GM23248 (cell line): ENCODE data around the gene DOK5. TPM values are rescaled to one million over a fixed set of nuclear protein-coding genes. Genes with fewer than 3 reads are reported as not detected.

Experiments
- DNase-seq: peaks from one replicate; pipeline ENCODE4 v3.0.0-alpha.2; 2015
- H2AFZ ChIP-seq: fragments of 200-600 bp; sonication (generic); 2 replicates; pipeline ENCODE4 v1.6.1; 2016; ENCODE audit warnings: antibody characterized with exemption
- H3F3A ChIP-seq: fragments of 200-600 bp; sonication (generic); 2 replicates; pipeline ENCODE4 v1.6.1; 2016; ENCODE audit warnings: mild to moderate bottlenecking, antibody characterized with exemption, mixed run types; ENCODE audit not compliant: insufficient read depth
- H3K27ac ChIP-seq: fragments of 200-600 bp; sonication (generic); 2 replicates; pipeline ENCODE4 v1.5.1; 2016; ENCODE audit warnings: mild to moderate bottlenecking
- H3K27me3 ChIP-seq: fragments of 200-600 bp; sonication (generic); replicated peaks from 2 replicates; pipeline ENCODE4 v1.6.1; 2016; ENCODE audit warnings: mild to moderate bottlenecking; ENCODE audit not compliant: insufficient read depth
- H3K36me3 ChIP-seq: fragments of 200-600 bp; sonication (generic); 2 replicates; pipeline ENCODE4 v1.6.1; 2016; ENCODE audit warnings: low read depth, mild to moderate bottlenecking
- H3K4me1 ChIP-seq: fragments of 200-600 bp; sonication (generic); 2 replicates; pipeline ENCODE4 v1.6.1; 2016; ENCODE audit warnings: mild to moderate bottlenecking; ENCODE audit not compliant: insufficient read depth
- H3K4me2 ChIP-seq: fragments of 200-600 bp; sonication (generic); one replicate; pipeline ENCODE4 v1.6.1; 2016; ENCODE audit warnings: mild to moderate bottlenecking; ENCODE audit not compliant: unreplicated experiment
- H3K4me3 ChIP-seq: fragments of 200-600 bp; sonication (generic); 2 replicates; pipeline ENCODE4 v1.5.1; 2016; ENCODE audit warnings: mild to moderate bottlenecking
- H3K79me2 ChIP-seq: fragments of 200-600 bp; sonication (generic); 2 replicates; pipeline ENCODE4 v1.6.1; 2016; ENCODE audit warnings: mild to moderate bottlenecking; ENCODE audit not compliant: insufficient read depth
- H3K9ac ChIP-seq: fragments of 200-600 bp; sonication (generic); 2 replicates; pipeline ENCODE4 v1.6.1; 2016; ENCODE audit warnings: mild to moderate bottlenecking
- H3K9me2 ChIP-seq: fragments of 200-600 bp; sonication (generic); 2 replicates; pipeline ENCODE4 v1.6.1; 2016; ENCODE audit warnings: mixed run types, mild to moderate bottlenecking, moderate library complexity; ENCODE audit not compliant: insufficient read depth
- H3K9me3 ChIP-seq: fragments of 200-600 bp; sonication (generic); one replicate; pipeline ENCODE4 v1.6.1; 2017; ENCODE audit warnings: low read depth
- H4K20me1 ChIP-seq: fragments of 200-600 bp; sonication (generic); 2 replicates; pipeline ENCODE4 v1.6.0; 2016; ENCODE audit not compliant: insufficient read depth
- EZH2 ChIP-seq: fragments of 200-600 bp; sonication (generic); IDR thresholded peaks from 2 replicates; pipeline ENCODE4 v1.6.1; 2018; ENCODE audit warnings: antibody characterized with exemption, mild to moderate bottlenecking; ENCODE audit not compliant: insufficient read depth, poor library complexity, severe bottlenecking
- EZH2phosphoT487 ChIP-seq: fragments of 200-600 bp; sonication (generic); IDR thresholded peaks from 2 replicates; pipeline ENCODE4 v1.6.1; 2018; ENCODE audit warnings: antibody characterized with exemption, moderate library complexity, mild to moderate bottlenecking, low read depth; ENCODE audit not compliant: insufficient read depth
- WGBS, 2 experiments: methylation state at CpG; one replicate each; pipeline ENCODE4 v1.1.6; 2015 to 2017; ENCODE audit warnings: low lambda C conversion rate in 2 of 2, low coverage in 1 of 2; ENCODE audit errors: missing lambda C conversion rate in 2 of 2; 5-methylcytosine and 5-hydroxymethylcytosine counted together
- in situ Hi-C: fragments of 300-500 bp; cut with MboI; formaldehyde crosslinking; loops from 2 replicates; pipeline ENCODE4 v1.15.0; 2020
- polyA plus RNA-seq: library from polyadenylated mRNA; unstranded; fragments of >200 nt; fragmentation: Nextera tagmentation; extraction: Ambion mirVana; gene quantifications from 2 replicates; pipeline ENCODE4 v1.2.1, GENCODE V29; 2016
- total RNA-seq: library from RNA; depleted of rRNA; stranded (reverse); fragments of >200 nt; shearing (Covaris generic); gene quantifications from 2 replicates; pipeline ENCODE4 v1.2.3, GENCODE V29; 2014

Gene DOK5
- total and polyA plus RNA-seq, 2 experiments from 2014 or later, result 10.8 to 16.1 TPM

DNA sequence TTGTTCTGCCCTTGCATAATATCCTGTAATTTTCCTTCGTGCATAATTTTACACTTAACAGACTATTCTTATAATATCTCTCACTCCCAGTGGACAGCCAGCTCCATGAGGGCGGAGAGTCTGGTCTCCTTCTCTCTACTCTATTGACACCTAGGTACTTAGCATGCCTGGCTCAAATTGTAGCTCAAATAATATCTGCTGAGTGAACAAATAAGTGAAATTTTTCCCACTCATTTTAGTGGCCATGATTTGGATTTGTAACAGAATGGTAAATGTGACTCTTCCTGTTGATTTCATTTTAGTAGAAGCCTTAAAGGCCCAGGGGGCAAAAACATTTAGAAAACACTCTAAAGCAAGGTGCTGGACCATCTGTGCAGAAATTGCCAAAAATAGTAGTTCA, 7.8 kb upstream of the DOK5 start:
- no peak overlapping the region for H3K4me2 ChIP-seq
- H4K20me1 ChIP-seq, result no peaks in the 10 kb centered on the region
- H3F3A ChIP-seq, result no peaks in the 10 kb centered on the region
- H3K4me3 ChIP-seq, result no peak overlapping the region
- H3K9me3 ChIP-seq, result no peaks in the 10 kb centered on the region
- H3K79me2 ChIP-seq, result no peaks in the 10 kb centered on the region
- 53 to 64% methylated on average over 2 of the region's 2 CpGs for whole genome bisulfite sequencing, 2 experiments
- in situ Hi-C loops, result no loop called here
- H3K9me2 ChIP-seq, result no peaks in the 10 kb centered on the region
- no peaks in the 10 kb centered on the region; the same call in 1 of the 2 replicates for H3K27me3 ChIP-seq
- no peak for TF ChIP-seq EZH2phosphoT487
- no peak for TF ChIP-seq EZH2
- H3K4me1 ChIP-seq, result no peaks in the 10 kb centered on the region
- H2AFZ ChIP-seq, result no peak overlapping the region
- DNase-seq, result no peak
- H3K36me3 ChIP-seq, result no peaks in the 10 kb centered on the region
- no peak overlapping the region for H3K9ac ChIP-seq
- no peak overlapping the region for H3K27ac ChIP-seq

DNA sequence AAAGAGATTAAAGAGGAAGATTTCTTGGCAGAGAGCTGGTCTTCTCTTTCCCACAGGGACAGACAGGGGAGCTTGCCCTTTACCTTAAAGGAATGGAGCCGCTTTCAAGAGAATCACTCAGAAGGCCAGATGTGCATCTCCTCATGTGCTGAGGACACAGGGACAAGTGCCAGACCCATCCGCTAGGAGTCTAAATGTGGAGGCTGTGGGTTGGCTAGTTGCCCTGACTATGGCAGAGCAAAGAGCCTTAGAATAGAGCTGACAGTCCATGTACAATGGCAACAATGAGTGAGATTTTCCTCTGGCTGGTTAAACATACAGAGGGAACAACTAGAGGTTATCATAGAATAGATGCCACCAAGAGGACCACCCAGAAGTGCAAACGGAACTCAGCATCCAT, 7.3 kb upstream of the DOK5 start:
- TF ChIP-seq EZH2, result no peak
- no peak for TF ChIP-seq EZH2phosphoT487
- Histone ChIP-seq H3K9me3 (no peaks in the 10 kb centered on the region), H3K27me3 (no peaks in the 10 kb centered on the region; the same call in 1 of the 2 replicates), H3K9ac (no peak overlapping the region), H4K20me1 (no peaks in the 10 kb centered on the region), H3K4me2 (no peak overlapping the region), H3F3A (no peaks in the 10 kb centered on the region), H3K27ac (no peak overlapping the region), H3K79me2 (no peaks in the 10 kb centered on the region), H3K4me1 (no peaks in the 10 kb centered on the region), H2AFZ (no peak overlapping the region), H3K4me3 (no peak overlapping the region), H3K36me3 (no peaks in the 10 kb centered on the region), H3K9me2 (no peaks in the 10 kb centered on the region)
- in situ Hi-C loops, result no loop called here
- peak; percentile 24 for DNase-seq
- 45 to 49% methylated on average over 3 of the region's 3 CpGs for WGBS, 2 experiments

DNA sequence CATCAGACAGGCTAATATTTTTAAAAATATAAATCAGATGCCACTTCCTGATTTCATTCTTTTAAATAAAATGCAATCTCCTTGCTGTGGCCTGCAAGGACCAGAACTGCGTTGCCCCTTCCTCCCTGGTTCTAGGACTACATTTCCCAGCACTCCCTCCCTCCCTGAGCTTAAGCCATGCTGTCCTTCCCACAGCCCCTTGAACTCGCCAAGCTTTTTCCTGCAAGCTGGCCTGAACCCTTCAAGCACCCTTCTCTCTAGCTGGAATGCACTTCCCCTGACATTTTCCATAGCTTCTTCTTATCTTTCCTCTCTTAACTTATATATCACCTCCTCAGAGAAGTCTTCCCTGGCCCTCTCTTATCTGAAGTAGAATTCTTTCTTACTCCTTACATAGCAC, 6.1 kb upstream of the DOK5 start:
- WGBS, 2 experiments, result 26 to 46% methylated on average over 2 of the region's 2 CpGs
- DNase-seq, result no peak
- no peak for TF ChIP-seq EZH2phosphoT487
- TF ChIP-seq EZH2, result no peak

DNA sequence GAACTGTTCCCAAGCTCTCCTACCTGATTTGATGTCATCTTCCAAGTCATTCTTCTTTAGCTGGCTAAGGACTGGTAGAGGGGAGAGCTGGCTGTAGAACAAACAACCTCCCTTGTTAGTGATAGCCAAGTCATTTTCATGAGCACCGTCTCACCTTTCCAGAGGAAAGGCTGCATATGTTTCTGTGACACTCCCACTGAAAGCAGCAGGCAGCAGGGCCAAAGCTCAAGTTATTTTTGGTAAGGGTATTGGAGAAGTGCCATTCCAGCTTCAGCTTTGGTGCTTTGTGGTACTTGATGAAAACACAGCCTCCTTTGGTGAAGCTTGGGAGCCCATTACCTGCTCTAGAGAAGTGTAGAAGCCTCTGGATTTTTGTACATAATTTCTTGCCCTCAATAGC, 5.4 kb upstream of the DOK5 start:
- in situ Hi-C loops, result loop anchor here (10.0 kb wide), 1 partner anchor 175 kb away; no protein-coding TSS in a partner anchor
- Histone ChIP-seq H3K27me3 (no peaks in the 10 kb centered on the region; the same call in 1 of the 2 replicates), H3K9me2 (no peaks in the 10 kb centered on the region), H3K4me2 (no peak overlapping the region), H3F3A (peaks cover 15% of the 10 kb centered on the region), H4K20me1 (no peaks in the 10 kb centered on the region), H3K9ac (no peak overlapping the region), H2AFZ (no peak overlapping the region), H3K9me3 (no peaks in the 10 kb centered on the region), H3K79me2 (no peaks in the 10 kb centered on the region), H3K4me3 (no peak overlapping the region), H3K4me1 (no peaks in the 10 kb centered on the region), H3K36me3 (no peaks in the 10 kb centered on the region), H3K27ac (no peak overlapping the region)
- WGBS, 2 experiments, result 82 to 85% methylated on average over 1 of the region's 1 CpG
- no peak for TF ChIP-seq EZH2phosphoT487
- no peak for TF ChIP-seq EZH2
- no peak for DNase-seq

More for the DNA sequence above, 6.1 kb upstream of the DOK5 start:
- Histone ChIP-seq H2AFZ (no peak overlapping the region), H3K27ac (no peak overlapping the region), H3K79me2 (no peaks in the 10 kb centered on the region), H3K4me1 (no peaks in the 10 kb centered on the region), H3K9me2 (no peaks in the 10 kb centered on the region), H3K9me3 (no peaks in the 10 kb centered on the region), H3K4me3 (no peak overlapping the region), H3K4me2 (no peak overlapping the region), H3K9ac (no peak overlapping the region), H3K36me3 (no peaks in the 10 kb centered on the region), H4K20me1 (no peaks in the 10 kb centered on the region), H3K27me3 (no peaks in the 10 kb centered on the region; the same call in 1 of the 2 replicates), H3F3A (peaks cover 10% of the 10 kb centered on the region)
- in situ Hi-C loops, result no loop called here

DNA sequence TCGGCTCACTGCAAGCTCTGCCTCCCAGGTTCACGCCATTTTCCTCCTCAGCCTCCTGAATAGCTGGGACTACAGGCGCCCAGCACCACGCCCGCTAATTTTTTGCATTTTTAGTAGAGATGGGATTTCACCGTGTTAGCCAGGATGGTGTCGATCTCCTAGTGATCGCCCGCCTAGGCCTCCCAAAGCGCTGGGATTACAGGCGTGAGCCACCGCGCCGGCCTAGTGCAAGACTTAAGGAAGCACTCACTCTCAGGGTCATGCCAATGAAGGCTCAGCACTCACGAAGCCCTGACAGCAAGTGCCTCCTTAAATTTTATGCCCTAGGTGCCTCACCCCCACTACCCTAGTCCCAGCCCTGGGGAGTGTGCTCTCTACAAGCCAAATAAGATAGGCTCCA, 4.7 kb upstream of the DOK5 start:
- WGBS, 2 experiments, result 88 to 90% methylated on average over 15 of the region's 15 CpGs
- H3K9me3 ChIP-seq, result no peaks in the 10 kb centered on the region
- H3K36me3 ChIP-seq, result no peaks in the 10 kb centered on the region
- H3K4me3 ChIP-seq, result no peak overlapping the region
- no peak for TF ChIP-seq EZH2
- no peak for TF ChIP-seq EZH2phosphoT487
- DNase-seq, result no peak
- no peak overlapping the region for H3K4me2 ChIP-seq
- H4K20me1 ChIP-seq, result no peaks in the 10 kb centered on the region
- H3K4me1 ChIP-seq, result no peaks in the 10 kb centered on the region
- no peak overlapping the region for H3K9ac ChIP-seq
- no peak overlapping the region for H3K27ac ChIP-seq
- H3K27me3 ChIP-seq, result no peaks in the 10 kb centered on the region; the same call in 1 of the 2 replicates
- in situ Hi-C loops, result loop anchor here (10.0 kb wide), 1 partner anchor 174 kb away; no protein-coding TSS in a partner anchor
- H3K9me2 ChIP-seq, result no peaks in the 10 kb centered on the region
- H3F3A ChIP-seq, result peaks cover 15% of the 10 kb centered on the region
- no peaks in the 10 kb centered on the region for H3K79me2 ChIP-seq
- no peak overlapping the region for H2AFZ ChIP-seq
